Keratinocyte (primary cell): ENCODE data around the gene NEAT1. TPM values are rescaled to one million over a fixed set of nuclear protein-coding genes. Genes with fewer than 3 reads are reported as not detected.

ENCODE experiments used
- DNase-seq: peaks from one replicate; pipeline ENCODE4 v3.0.0-alpha.2; 2011; ENCODE audit warnings: low read depth, missing footprints, low spot score
- FAIRE-seq: peaks from 2 replicates; lab custom pipeline; 2011; peaks lifted over from hg19 to GRCh38; lab: Jason Lieb, UNC
- H2AFZ ChIP-seq: 2 replicates; pipeline ENCODE4 v1.6.0; 2012; ENCODE audit warnings: low read length, control low read depth, inconsistent platforms; ENCODE audit not compliant: control insufficient read depth
- H3K27ac ChIP-seq: 2 replicates; pipeline ENCODE4 v1.5.1; 2011; ENCODE audit warnings: low read length; ENCODE audit not compliant: control insufficient read depth, insufficient read depth
- H3K27me3 ChIP-seq: 3 replicates; pipeline ENCODE4 v1.6.0; 2011; ENCODE audit warnings: low read length; ENCODE audit not compliant: control insufficient read depth, insufficient read depth; ENCODE audit errors: extremely low read depth
- H3K36me3 ChIP-seq, 2 experiments: 2 replicates in 1 of 2; 3 replicates in 1 of 2; pipeline ENCODE4 v1.5.1; 2011; ENCODE audit warnings: low read length in 2 of 2, mild to moderate bottlenecking in 1 of 2; ENCODE audit not compliant: control insufficient read depth in 2 of 2, insufficient read depth in 2 of 2; ENCODE audit errors: extremely low read depth in 1 of 2
- H3K4me1 ChIP-seq: 3 replicates; pipeline ENCODE4 v1.5.1; 2011; ENCODE audit warnings: low read length; ENCODE audit not compliant: control insufficient read depth, insufficient read depth; ENCODE audit errors: extremely low read depth
- H3K4me2 ChIP-seq: 3 replicates; pipeline ENCODE4 v1.6.0; 2011; ENCODE audit warnings: low read depth, low read length; ENCODE audit not compliant: control insufficient read depth, insufficient read depth; ENCODE audit errors: extremely low read depth
- H3K4me3 ChIP-seq, 3 experiments: fragments of 200-600 bp in 1 of 3; sonication (generic) in 1 of 3; 2 replicates in 2 of 3; 3 replicates in 1 of 3; pipeline ENCODE4 v1.5.1; 2011 to 2016; ENCODE audit warnings: low read length in 3 of 3, mild to moderate bottlenecking in 3 of 3, control low read depth in 2 of 3, inconsistent platforms in 1 of 3, low read depth in 1 of 3, mixed read lengths in 1 of 3, mixed run types in 1 of 3, moderate library complexity in 1 of 3; ENCODE audit not compliant: control insufficient read depth in 2 of 3, insufficient read depth in 2 of 3; ENCODE audit errors: extremely low read depth in 1 of 3
- H3K79me2 ChIP-seq: 2 replicates; pipeline ENCODE4 v1.6.0; 2012; ENCODE audit warnings: low read length; ENCODE audit not compliant: control insufficient read depth, insufficient read depth
- H3K9ac ChIP-seq: 3 replicates; pipeline ENCODE4 v1.6.0; 2011; ENCODE audit warnings: low read length; ENCODE audit not compliant: control insufficient read depth, insufficient read depth; ENCODE audit errors: extremely low read depth
- H3K9me1 ChIP-seq: 3 replicates; pipeline ENCODE4 v1.6.0; 2011; ENCODE audit warnings: low read length; ENCODE audit not compliant: control insufficient read depth, insufficient read depth; ENCODE audit errors: extremely low read depth
- H3K9me3 ChIP-seq: 2 replicates; pipeline ENCODE4 v1.5.1; 2012; ENCODE audit warnings: low read depth, low read length; ENCODE audit not compliant: control insufficient read depth
- H4K20me1 ChIP-seq: 3 replicates; pipeline ENCODE4 v1.6.0; 2011; ENCODE audit warnings: low read length; ENCODE audit not compliant: control insufficient read depth, insufficient read depth; ENCODE audit errors: extremely low read depth
- CTCF ChIP-seq, 3 experiments: IDR thresholded peaks in 1 of 3; conservative IDR thresholded peaks in 1 of 3; optimal IDR thresholded peaks in 1 of 3; 2 replicates in 2 of 3; 3 replicates in 1 of 3; pipeline versions ENCODE3 to v1.5.1; 2011; ENCODE audit warnings: low read length in 3 of 3, mild to moderate bottlenecking in 3 of 3, moderate library complexity in 2 of 3, control low read depth in 1 of 3, inconsistent platforms in 1 of 3; ENCODE audit not compliant: insufficient read depth in 2 of 3; ENCODE audit errors: extremely low read depth in 1 of 3
- EZH2 ChIP-seq: IDR thresholded peaks from one replicate; pipeline ENCODE4 v1.6.1; 2012; ENCODE audit warnings: inconsistent platforms, mild to moderate bottlenecking, low read length, moderate library complexity
- dilution Hi-C: fragments of 300-500 bp; cut with MboI; formaldehyde crosslinking; loops from one replicate; pipeline ENCODE4 v1.7.0; 2020; ENCODE audit warnings: low sequenced_read_pairs; ENCODE audit not compliant: extremely low pct_ligation_motif_present
- polyA plus RNA-seq, 5 experiments: library from polyadenylated mRNA; depleted of rRNA in 3 of 5; stranded (reverse) in 3 of 5; stranded (forward) in 1 of 5; unstranded in 1 of 5; fragments of >200 nt; gene quantifications; 1 replicate in 1 of 5; 2 replicates in 3 of 5; 3 replicates in 1 of 5; pipeline versions ENCODE4 v1.2.1 to v1.2.3, GENCODE V29; 2011 to 2012; ENCODE audit warnings: missing spikeins in 2 of 5, low read depth in 1 of 5, low replicate concordance in 1 of 5

NEAT1 gene
- polyA plus RNA-seq, 1 donor (not counting 4 experiments of a cell fraction or from before 2014, with no cell fraction given): 270 TPM

GRCh38 chr11:65476632-65477148 lies 54.1 kb downstream of the NEAT1 start:
- FAIRE-seq: no peak

GRCh38 chr11:65477149-65477965 lies 54.8 kb downstream of the NEAT1 start:
- H3K27me3 ChIP-seq: no peaks in the 10 kb centered on the region
- no peaks in the 10 kb centered on the region for H4K20me1 ChIP-seq
- dilution Hi-C loops: no loop called here
- H3K79me2 ChIP-seq: peaks cover 32% of the 10 kb centered on the region
- H2AFZ ChIP-seq: peak overlapping the region; percentile 43
- H3K4me1 ChIP-seq: peaks cover 63% of the 10 kb centered on the region
- no peaks in the 10 kb centered on the region for H3K9me3 ChIP-seq
- peak overlapping the region; percentile 63 to 77 (median 71) for H3K4me3 ChIP-seq
- H3K9me1 ChIP-seq: peaks cover 5% of the 10 kb centered on the region
- no peak for TF ChIP-seq EZH2
- no peak for TF ChIP-seq CTCF (optimal IDR thresholded peaks at IDR 0.05 in 1 of 3, IDR thresholded peaks at IDR 0.05 in 1 of 3, conservative IDR thresholded peaks at IDR 0.05 in 1 of 3; ENCODE audit: extremely low read depth in 1 of 3, insufficient read depth in 2 of 3, low read length in 3 of 3)
- H3K27ac ChIP-seq: peak overlapping the region; percentile 100
- no peak for FAIRE-seq
- peak overlapping the region; percentile 94 for H3K4me2 ChIP-seq
- no peak for DNase-seq
- peak overlapping the region; percentile 100 for H3K9ac ChIP-seq
- no peaks in the 10 kb centered on the region for H3K36me3 ChIP-seq

More at GRCh38 chr11:65476632-65477148, 54.1 kb downstream of the NEAT1 start:
- Histone ChIP-seq H3K36me3 (no peaks in the 10 kb centered on the region), H3K4me3 (peak overlapping the region; percentile 63 to 77 (median 71)), H3K4me1 (peaks cover 63% of the 10 kb centered on the region), H3K4me2 (peak overlapping the region; percentile 94), H3K27me3 (no peaks in the 10 kb centered on the region), H3K9me3 (no peaks in the 10 kb centered on the region), H3K27ac (peak overlapping the region; percentile 100), H4K20me1 (no peaks in the 10 kb centered on the region), H2AFZ (no peak overlapping the region), H3K9me1 (peaks cover 5% of the 10 kb centered on the region), H3K79me2 (peaks cover 35% of the 10 kb centered on the region), H3K9ac (peak overlapping the region; percentile 100)
- dilution Hi-C loops: no loop called here
- TF ChIP-seq EZH2: no peak
- TF ChIP-seq CTCF (optimal IDR thresholded peaks at IDR 0.05 in 1 of 3, IDR thresholded peaks at IDR 0.05 in 1 of 3, conservative IDR thresholded peaks at IDR 0.05 in 1 of 3; ENCODE audit: extremely low read depth in 1 of 3, insufficient read depth in 2 of 3, low read length in 3 of 3): no peak
- no peak for DNase-seq
